C4-2B (cell line): ENCODE data around the gene ZNF716.

Source experiments
- H3K27ac ChIP-seq: fragments of 450-650 bp; 2 replicates; pipeline ENCODE4 v1.5.1; 2017
- ZFX ChIP-seq: fragments of 450-650 bp; IDR thresholded peaks from 2 replicates; pipeline ENCODE4 v1.6.1; 2017
- TF ChIP-seq, protein P1 (sequence below): fragments of 450-650 bp; conservative IDR thresholded peaks from 2 replicates; pipeline ENCODE4 v1.5.1; 2017; ENCODE audit warnings: mild to moderate bottlenecking

The ZNF716 gene

DNA sequence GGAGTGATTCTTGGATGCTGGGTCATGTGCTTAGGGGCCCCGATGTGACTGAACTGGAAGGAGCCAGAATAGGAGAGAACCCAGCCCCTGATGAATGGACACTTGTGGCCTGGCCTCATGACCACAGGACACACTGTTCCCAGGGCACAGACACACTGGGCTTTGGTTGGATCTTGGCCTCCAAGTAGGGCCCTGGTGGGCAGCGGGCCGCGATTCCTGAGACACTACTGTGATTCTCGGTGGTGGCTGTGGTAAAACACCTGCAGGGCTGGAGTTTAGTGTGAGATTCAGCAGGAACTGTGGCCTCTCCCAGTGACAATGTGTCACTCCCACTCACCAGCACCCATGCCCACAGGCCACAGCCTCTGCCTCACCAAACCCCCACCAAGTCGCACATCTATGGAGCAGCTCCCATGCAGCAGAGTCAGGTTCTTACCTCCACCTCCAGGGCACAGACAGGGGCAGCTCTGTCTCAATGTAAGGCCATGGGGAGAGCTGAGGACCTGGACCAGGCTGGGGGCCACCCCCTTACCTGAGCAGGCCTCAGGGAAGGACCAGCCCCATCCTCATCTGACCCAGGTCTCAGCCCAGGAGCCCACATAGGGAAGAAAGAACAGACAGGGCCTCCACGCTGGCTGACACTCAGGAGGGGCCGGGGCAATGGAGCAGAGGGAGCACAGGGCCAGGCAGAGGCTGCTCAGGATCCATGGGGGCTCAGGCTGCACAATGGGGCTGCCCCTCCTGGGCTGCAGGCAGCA lies 33.2 kb upstream of the ZNF716 start:
- no peak overlapping the region for H3K27ac ChIP-seq
- TF ChIP-seq, protein P1, sequence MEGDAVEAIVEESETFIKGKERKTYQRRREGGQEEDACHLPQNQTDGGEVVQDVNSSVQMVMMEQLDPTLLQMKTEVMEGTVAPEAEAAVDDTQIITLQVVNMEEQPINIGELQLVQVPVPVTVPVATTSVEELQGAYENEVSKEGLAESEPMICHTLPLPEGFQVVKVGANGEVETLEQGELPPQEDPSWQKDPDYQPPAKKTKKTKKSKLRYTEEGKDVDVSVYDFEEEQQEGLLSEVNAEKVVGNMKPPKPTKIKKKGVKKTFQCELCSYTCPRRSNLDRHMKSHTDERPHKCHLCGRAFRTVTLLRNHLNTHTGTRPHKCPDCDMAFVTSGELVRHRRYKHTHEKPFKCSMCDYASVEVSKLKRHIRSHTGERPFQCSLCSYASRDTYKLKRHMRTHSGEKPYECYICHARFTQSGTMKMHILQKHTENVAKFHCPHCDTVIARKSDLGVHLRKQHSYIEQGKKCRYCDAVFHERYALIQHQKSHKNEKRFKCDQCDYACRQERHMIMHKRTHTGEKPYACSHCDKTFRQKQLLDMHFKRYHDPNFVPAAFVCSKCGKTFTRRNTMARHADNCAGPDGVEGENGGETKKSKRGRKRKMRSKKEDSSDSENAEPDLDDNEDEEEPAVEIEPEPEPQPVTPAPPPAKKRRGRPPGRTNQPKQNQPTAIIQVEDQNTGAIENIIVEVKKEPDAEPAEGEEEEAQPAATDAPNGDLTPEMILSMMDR = no peak
- TF ChIP-seq ZFX = no peak

- TF ChIP-seq ZFX = no peak
- TF ChIP-seq, protein P1 = no peak
- H3K27ac ChIP-seq = no peak overlapping the region
These were observed 32.2 kb upstream of the ZNF716 start for GRCh38 chr7:57417736-57418135.

DNA sequence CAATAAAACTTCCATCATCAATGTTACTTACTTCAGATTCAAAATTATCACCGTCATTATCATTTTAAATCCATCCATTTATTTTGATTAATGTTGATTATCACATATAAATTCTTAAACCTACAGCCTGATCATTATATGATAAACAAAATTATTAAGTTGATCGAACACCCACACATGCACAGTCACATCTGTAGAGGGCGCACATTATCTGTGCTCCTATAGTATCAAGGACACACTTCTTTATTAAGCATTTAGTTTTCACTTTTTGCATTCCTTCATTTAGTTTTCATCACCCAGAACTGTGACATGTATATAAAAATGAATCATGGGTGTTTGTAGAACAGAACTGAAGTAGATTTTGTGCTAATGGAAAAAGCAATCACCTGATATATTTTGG lies 26.2 kb upstream of the ZNF716 start:
- no peak for TF ChIP-seq ZFX
- TF ChIP-seq, protein P1 = peak; percentile 41
- H3K27ac ChIP-seq = no peak overlapping the region

GRCh38 chr7:57424515-57425238 lies 25.3 kb upstream of the ZNF716 start:
- TF ChIP-seq, protein P1 = no peak
- H3K27ac ChIP-seq = no peak overlapping the region

GRCh38 chr7:57425239-57425944 lies 24.6 kb upstream of the ZNF716 start:
- TF ChIP-seq, protein P1 = no peak
- no peak overlapping the region for H3K27ac ChIP-seq

- TF ChIP-seq, protein P1 = peak; percentile 73
- TF ChIP-seq ZFX = no peak
- H3K27ac ChIP-seq = no peak overlapping the region
These were observed 23.9 kb upstream of the ZNF716 start for GRCh38 chr7:57425969-57426628.
